ENCODE measurements around the gene SLC38A10. TPM values are rescaled to one million over a fixed set of nuclear protein-coding genes. Genes with fewer than 3 reads are reported as not detected.

Gene SLC38A10
- total RNA-seq, 1 experiment from 2014 or later = 81.4 TPM

- Histone ChIP-seq H3K36me3 (peaks cover 88% of the 10 kb centered on the region), H3K27ac (no peak overlapping the region), H3K9me3 (replicated peaks) (no peaks in the 10 kb centered on the region)
These were observed 34.5 kb downstream of the SLC38A10 start for GRCh38 chr17:81260641-81261040.

GRCh38 chr17:81260171-81260570, 34.9 kb downstream of the SLC38A10 start:
- Histone ChIP-seq H3K27me3 (replicated peaks) (no peaks in the 10 kb centered on the region), H3K4me3 (no peak overlapping the region), H3K4me1 (replicated peaks) (no peaks in the 10 kb centered on the region), H3K36me3 (peaks cover 87% of the 10 kb centered on the region), H3K9me3 (replicated peaks) (no peaks in the 10 kb centered on the region), H3K27ac (no peak overlapping the region)
- DNase-seq (ENCODE audit: low read depth in 1 of 2, low spot score in 2 of 2) = no peak

More at GRCh38 chr17:81260641-81261040, 34.5 kb downstream of the SLC38A10 start:
- Histone ChIP-seq H3K27me3 (replicated peaks) (no peaks in the 10 kb centered on the region), H3K4me3 (no peak overlapping the region), H3K4me1 (replicated peaks) (no peaks in the 10 kb centered on the region)
- DNase-seq (ENCODE audit: low read depth in 1 of 2, low spot score in 2 of 2) = no peak

- Histone ChIP-seq H3K4me1 (replicated peaks) (no peaks in the 10 kb centered on the region), H3K4me3 (no peak overlapping the region), H3K9me3 (replicated peaks) (no peaks in the 10 kb centered on the region), H3K27ac (no peak overlapping the region), H3K36me3 (peaks cover 79% of the 10 kb centered on the region), H3K27me3 (replicated peaks) (no peaks in the 10 kb centered on the region)
- no peak for DNase-seq (ENCODE audit: low read depth in 1 of 2, low spot score in 2 of 2)
These were observed 36.0 kb downstream of the SLC38A10 start for GRCh38 chr17:81259058-81259605.

GRCh38 chr17:81258292-81258691, 36.8 kb downstream of the SLC38A10 start:
- Histone ChIP-seq H3K4me3 (no peak overlapping the region), H3K27me3 (replicated peaks) (no peaks in the 10 kb centered on the region), H3K4me1 (replicated peaks) (no peaks in the 10 kb centered on the region), H3K27ac (no peak overlapping the region), H3K9me3 (replicated peaks) (no peaks in the 10 kb centered on the region), H3K36me3 (peaks cover 70% of the 10 kb centered on the region)
- no peak for DNase-seq (ENCODE audit: low read depth in 1 of 2, low spot score in 2 of 2)

- Histone ChIP-seq H3K27ac (no peak overlapping the region), H3K9me3 (replicated peaks) (no peaks in the 10 kb centered on the region), H3K27me3 (replicated peaks) (no peaks in the 10 kb centered on the region), H3K4me1 (replicated peaks) (no peaks in the 10 kb centered on the region), H3K36me3 (peaks cover 68% of the 10 kb centered on the region), H3K4me3 (no peak overlapping the region)
- DNase-seq (ENCODE audit: low read depth in 1 of 2, low spot score in 2 of 2) = no peak
These were observed 37.6 kb downstream of the SLC38A10 start for GRCh38 chr17:81257533-81257932.

- Histone ChIP-seq H3K27me3 (replicated peaks) (no peaks in the 10 kb centered on the region), H3K4me3 (no peak overlapping the region), H3K36me3 (peaks cover 68% of the 10 kb centered on the region), H3K27ac (no peak overlapping the region), H3K4me1 (replicated peaks) (no peaks in the 10 kb centered on the region), H3K9me3 (replicated peaks) (no peaks in the 10 kb centered on the region)
- DNase-seq (ENCODE audit: low read depth in 1 of 2, low spot score in 2 of 2) = no peak
These were observed 38.5 kb downstream of the SLC38A10 start for GRCh38 chr17:81256616-81257015.

- H3K4me3 ChIP-seq = no peak overlapping the region
- H3K36me3 ChIP-seq = peaks cover 68% of the 10 kb centered on the region
- no peaks in the 10 kb centered on the region for H3K27me3 ChIP-seq (replicated peaks)
- no peak overlapping the region for H3K27ac ChIP-seq
- DNase-seq (ENCODE audit: low read depth in 1 of 2, low spot score in 2 of 2) = peak; percentile 38 to 74
- no peaks in the 10 kb centered on the region for H3K4me1 ChIP-seq (replicated peaks)
- no peaks in the 10 kb centered on the region for H3K9me3 ChIP-seq (replicated peaks)
These were observed 40.0 kb downstream of the SLC38A10 start for GRCh38 chr17:81254955-81255717.

- no peak overlapping the region for H3K27ac ChIP-seq
- no peaks in the 10 kb centered on the region for H3K4me1 ChIP-seq (replicated peaks)
- H3K4me3 ChIP-seq = no peak overlapping the region
- 0 out of 2 replicates have a peak, but pooled peaks cover 2% of the 10 kb centered on the region for H3K9me3 ChIP-seq (replicated peaks)
- DNase-seq (ENCODE audit: low read depth in 1 of 2, low spot score in 2 of 2) = peak in 1 of 2 experiments; percentile 42
- peaks cover 62% of the 10 kb centered on the region for H3K36me3 ChIP-seq
- H3K27me3 ChIP-seq (replicated peaks) = no peaks in the 10 kb centered on the region
These were observed 41.6 kb downstream of the SLC38A10 start for GRCh38 chr17:81253358-81254131.

- no peak overlapping the region for H3K27ac ChIP-seq
These were observed 42.1 kb downstream of the SLC38A10 start for GRCh38 chr17:81252987-81253329.

GRCh38 chr17:81252326-81252986, 42.7 kb downstream of the SLC38A10 start:
- no peak for DNase-seq (ENCODE audit: low read depth in 1 of 2, low spot score in 2 of 2)
- Histone ChIP-seq H3K9me3 (replicated peaks) (0 out of 2 replicates have a peak, but pooled peaks cover 2% of the 10 kb centered on the region), H3K4me1 (replicated peaks) (no peaks in the 10 kb centered on the region), H3K27me3 (replicated peaks) (no peaks in the 10 kb centered on the region), H3K36me3 (peaks cover 56% of the 10 kb centered on the region), H3K4me3 (no peak overlapping the region), H3K27ac (no peak overlapping the region)

More at GRCh38 chr17:81252987-81253329, 42.1 kb downstream of the SLC38A10 start:
- H3K9me3 ChIP-seq (replicated peaks) = 0 out of 2 replicates have a peak, but pooled peaks cover 2% of the 10 kb centered on the region
- DNase-seq (ENCODE audit: low read depth in 1 of 2, low spot score in 2 of 2) = no peak
- no peaks in the 10 kb centered on the region for H3K4me1 ChIP-seq (replicated peaks)
- peaks cover 62% of the 10 kb centered on the region for H3K36me3 ChIP-seq
- no peaks in the 10 kb centered on the region for H3K27me3 ChIP-seq (replicated peaks)
- H3K4me3 ChIP-seq = no peak overlapping the region

- Histone ChIP-seq H3K4me3 (no peak overlapping the region), H3K27ac (no peak overlapping the region), H3K36me3 (peaks cover 59% of the 10 kb centered on the region), H3K27me3 (replicated peaks) (no peaks in the 10 kb centered on the region), H3K4me1 (replicated peaks) (no peaks in the 10 kb centered on the region), H3K9me3 (replicated peaks) (0 out of 2 replicates have a peak, but pooled peaks cover 2% of the 10 kb centered on the region)
- DNase-seq (ENCODE audit: low read depth in 1 of 2, low spot score in 2 of 2) = no peak
These were observed 43.3 kb downstream of the SLC38A10 start for GRCh38 chr17:81251709-81252301.

GRCh38 chr17:81251094-81251708, 43.9 kb downstream of the SLC38A10 start:
- Histone ChIP-seq H3K27ac (no peak overlapping the region), H3K4me1 (replicated peaks) (no peaks in the 10 kb centered on the region)
- DNase-seq (ENCODE audit: low read depth in 1 of 2, low spot score in 2 of 2) = no peak

More at GRCh38 chr17:81251094-81251708, 43.9 kb downstream of the SLC38A10 start:
- H3K4me3 ChIP-seq = no peak overlapping the region
- peaks cover 63% of the 10 kb centered on the region for H3K36me3 ChIP-seq
- H3K9me3 ChIP-seq (replicated peaks) = 0 out of 2 replicates have a peak, but pooled peaks cover 2% of the 10 kb centered on the region
- no peaks in the 10 kb centered on the region for H3K27me3 ChIP-seq (replicated peaks)
